ENCODE results near the gene C19orf12. TPM values are rescaled to one million over a fixed set of nuclear protein-coding genes. Genes with fewer than 3 reads are reported as not detected.

The C19orf12 gene
- total RNA-seq, 1 experiment from 2014 or later, result 10.0 TPM

GRCh38 chr19:29743681-29744080 lies 28.6 kb upstream of the C19orf12 start:
- Histone ChIP-seq H3K4me3 (replicated peaks in 1 of 2; ENCODE audit: low read depth in 1 of 2, low read length in 2 of 2) (no peak overlapping the region), H3K4me1 (ENCODE audit: control insufficient read depth in 1 of 2, insufficient read depth in 2 of 2, low read length in 2 of 2) (no peaks in the 10 kb centered on the region), H3K27me3 (ENCODE audit: insufficient read depth, low read length) (no peaks in the 10 kb centered on the region), H3K27ac (ENCODE audit: low read depth, low read length) (no peak overlapping the region), H4K20me1 (ENCODE audit: insufficient read depth) (no peaks in the 10 kb centered on the region), H3K4me2 (ENCODE audit: low read length) (no peak overlapping the region), H2AFZ (ENCODE audit: low read depth, low read length, poor library complexity, severe bottlenecking) (no peak overlapping the region), H3K9me2 (ENCODE audit: insufficient read depth) (no peaks in the 10 kb centered on the region), H3K79me2 (ENCODE audit: insufficient read depth, low read length) (no peaks in the 10 kb centered on the region), H3K36me3 (ENCODE audit: control insufficient read depth in 1 of 2, insufficient read depth in 2 of 2, low read length in 2 of 2) (no peaks in the 10 kb centered on the region), H3K9me3 (ENCODE audit: control insufficient read depth in 1 of 2, insufficient read depth in 1 of 2, low read depth in 1 of 2, low read length in 2 of 2) (no peaks in the 10 kb centered on the region), H3K9ac (ENCODE audit: low read length) (no peak overlapping the region)
- DNase-seq (ENCODE audit: low read depth, low spot score), result no peak
- ChIA-PET POLR2A (no interaction called here), RAD21 (ENCODE audit: low non-redundant PET in 1 of 2, low total read pairs in 2 of 2, uncharacterized antibody in 2 of 2, unreplicated experiment in 2 of 2) (no interaction called here), CTCF (interaction anchor here (1.1 to 2.0 kb wide), 3 partner anchors 16 to 129 kb away, joined by 3 to 5 read pairs (median 3); no protein-coding TSS in a partner anchor)
- intact Hi-C loops (cut with micrococcal nuclease), result no loop called here
- TF ChIP-seq ZBTB33 (IDR thresholded peaks at IDR 0.05; ENCODE audit: extremely low read depth, insufficient replicate concordance, low read length), result no peak
- TF ChIP-seq CBX3 (IDR thresholded peaks at IDR 0.05; ENCODE audit: low read depth), result no peak
- TF ChIP-seq YY1 (IDR thresholded peaks at IDR 0.05; ENCODE audit: extremely low read depth, insufficient replicate concordance, low read depth, low read length), result no peak
- TF ChIP-seq ZNF274 (IDR thresholded peaks at IDR 0.05; ENCODE audit: low read depth, low read length), result no peak
- TF ChIP-seq SP1 (IDR thresholded peaks at IDR 0.05; ENCODE audit: low read depth), result no peak
- no peak for TF ChIP-seq ATF3 (IDR thresholded peaks at IDR 0.05)
- no peak for TF ChIP-seq MAX (IDR thresholded peaks at IDR 0.05)
- TF ChIP-seq FOSL1 (IDR thresholded peaks at IDR 0.05; ENCODE audit: low read depth), result no peak
- no peak for TF ChIP-seq ZFX (IDR thresholded peaks at IDR 0.05)
- TF ChIP-seq SRF (IDR thresholded peaks at IDR 0.05; ENCODE audit: low read depth), result no peak
- TF ChIP-seq TCF7L2 (IDR thresholded peaks at IDR 0.05; ENCODE audit: borderline replicate concordance, extremely low read depth, insufficient read depth, insufficient read length), result no peak
- no TSS peak for BruUV-seq (replicated peaks)
- ATAC-seq, result no peak

All from HCT116 (cell line).